GM12801 (cell line): Measurements from ENCODE around the gene PSMA5.

Experiments used
- TF ChIP-seq, protein P1 (sequence below): IDR thresholded peaks from one replicate; pipeline ENCODE4 v1.5.1; 2011; ENCODE audit warnings: control low read depth; ENCODE audit not compliant: insufficient read length; ENCODE audit errors: extremely low read depth

The PSMA5 gene

DNA sequence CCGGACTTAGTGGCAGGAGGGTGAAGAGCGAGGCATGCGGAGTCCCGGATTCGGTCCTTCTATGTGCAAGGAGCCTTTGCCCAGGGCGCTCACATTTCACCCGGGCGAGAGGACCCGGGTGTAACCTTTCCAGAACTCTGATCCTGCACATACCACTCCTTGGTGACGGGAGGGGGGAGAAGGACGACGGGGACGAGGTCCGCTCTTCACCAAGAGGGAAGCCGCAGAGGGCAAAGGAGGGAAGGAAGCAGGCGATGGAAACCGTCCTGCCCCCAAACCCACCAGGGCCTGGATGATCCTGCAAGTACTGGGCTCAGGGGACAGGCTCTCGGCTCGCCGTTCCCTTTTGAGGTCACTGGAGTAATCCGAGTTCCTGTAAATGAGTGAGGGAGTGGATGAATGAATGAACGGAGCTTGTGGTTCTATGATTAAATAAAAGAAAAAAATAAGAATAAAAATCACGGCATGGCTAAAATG is 41.1 kb upstream of the PSMA5 start:
- TF ChIP-seq, protein P1, sequence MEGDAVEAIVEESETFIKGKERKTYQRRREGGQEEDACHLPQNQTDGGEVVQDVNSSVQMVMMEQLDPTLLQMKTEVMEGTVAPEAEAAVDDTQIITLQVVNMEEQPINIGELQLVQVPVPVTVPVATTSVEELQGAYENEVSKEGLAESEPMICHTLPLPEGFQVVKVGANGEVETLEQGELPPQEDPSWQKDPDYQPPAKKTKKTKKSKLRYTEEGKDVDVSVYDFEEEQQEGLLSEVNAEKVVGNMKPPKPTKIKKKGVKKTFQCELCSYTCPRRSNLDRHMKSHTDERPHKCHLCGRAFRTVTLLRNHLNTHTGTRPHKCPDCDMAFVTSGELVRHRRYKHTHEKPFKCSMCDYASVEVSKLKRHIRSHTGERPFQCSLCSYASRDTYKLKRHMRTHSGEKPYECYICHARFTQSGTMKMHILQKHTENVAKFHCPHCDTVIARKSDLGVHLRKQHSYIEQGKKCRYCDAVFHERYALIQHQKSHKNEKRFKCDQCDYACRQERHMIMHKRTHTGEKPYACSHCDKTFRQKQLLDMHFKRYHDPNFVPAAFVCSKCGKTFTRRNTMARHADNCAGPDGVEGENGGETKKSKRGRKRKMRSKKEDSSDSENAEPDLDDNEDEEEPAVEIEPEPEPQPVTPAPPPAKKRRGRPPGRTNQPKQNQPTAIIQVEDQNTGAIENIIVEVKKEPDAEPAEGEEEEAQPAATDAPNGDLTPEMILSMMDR: no peak

DNA sequence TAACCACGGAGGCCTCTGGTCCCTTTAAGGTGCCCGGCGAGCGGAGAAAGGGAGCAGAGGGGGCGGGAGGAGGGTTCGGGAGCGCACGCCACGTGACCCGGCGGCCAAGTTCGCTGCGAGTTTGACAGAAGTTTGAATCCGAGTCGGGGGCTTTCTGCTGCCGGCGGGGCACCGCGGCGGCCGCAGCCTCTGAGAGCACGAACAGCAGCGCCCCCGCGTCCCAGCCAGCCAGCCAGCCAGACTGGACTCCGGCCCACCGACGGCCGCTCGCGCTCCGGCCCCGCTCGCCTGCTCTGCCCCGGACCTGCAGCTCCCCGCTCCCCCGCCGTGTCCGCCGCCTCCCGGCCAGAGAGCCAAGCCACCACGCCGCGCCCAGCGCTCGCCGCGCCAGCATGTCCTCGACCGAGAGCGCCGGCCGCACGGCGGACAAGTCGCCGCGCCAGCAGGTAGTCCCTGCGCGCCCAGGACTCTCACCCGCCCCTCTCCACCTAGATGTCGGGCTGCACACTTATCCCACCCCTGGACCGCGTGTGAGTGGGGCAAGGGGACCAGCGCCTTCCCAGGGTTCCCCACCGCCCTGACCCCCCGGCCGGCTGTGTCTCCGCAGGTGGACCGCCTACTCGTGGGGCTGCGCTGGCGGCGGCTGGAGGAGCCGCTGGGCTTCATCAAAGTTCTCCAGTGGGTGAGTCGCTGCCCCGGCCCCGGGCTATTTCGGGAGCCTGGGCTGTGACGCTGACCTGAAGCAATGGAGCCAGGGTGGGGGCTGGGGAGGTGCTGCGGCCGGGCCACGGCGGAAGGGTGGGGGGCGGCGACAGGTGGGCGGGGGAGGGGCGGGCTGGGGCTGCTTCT is 40.4 kb upstream of the PSMA5 start, which contains the start of gene SYPL2:
TSS of gene SYPL2 (plus strand) at position 95 of the 849 bp plus-strand sequence. CDS start at position 393, 298 bp downstream.
- TF ChIP-seq, protein P1: no peak

DNA sequence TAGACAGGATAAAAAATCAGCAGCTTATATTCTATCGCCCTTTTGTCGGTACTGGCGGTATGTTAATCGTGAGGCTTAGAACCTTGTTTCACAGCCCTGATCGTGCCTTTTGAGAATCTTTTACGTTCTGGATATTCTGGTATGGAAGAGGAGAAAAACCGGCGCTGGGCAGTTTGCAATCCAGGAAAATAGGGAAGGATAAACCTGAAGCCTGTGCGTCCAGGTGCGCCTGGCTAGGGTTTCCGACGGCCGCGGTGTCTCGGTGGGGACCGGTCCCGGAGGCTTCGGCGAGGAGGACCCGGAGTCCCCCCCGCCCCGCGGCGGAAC is 39.8 kb upstream of the PSMA5 start:
- TF ChIP-seq, protein P1: no peak

DNA sequence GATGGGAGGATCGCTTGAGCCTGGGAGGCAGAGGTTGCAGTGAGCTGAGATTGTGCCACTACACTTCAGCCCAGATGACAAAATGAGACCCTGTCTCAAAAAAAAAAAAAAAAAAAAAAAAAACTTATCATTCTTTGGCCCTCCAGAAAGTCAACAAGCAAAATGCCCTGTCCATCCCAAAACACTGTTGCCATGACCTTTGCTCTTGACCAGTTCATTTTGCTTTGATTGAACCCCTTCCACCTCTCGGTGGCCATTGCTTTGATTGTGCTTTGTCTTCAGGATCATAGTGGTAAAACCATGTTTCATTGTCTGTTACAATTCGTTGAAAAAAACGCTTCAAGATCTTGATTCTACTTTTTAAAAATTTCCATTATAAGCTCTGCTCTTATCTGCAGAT is 31.6 kb upstream of the PSMA5 start:
- TF ChIP-seq, protein P1: no peak

DNA sequence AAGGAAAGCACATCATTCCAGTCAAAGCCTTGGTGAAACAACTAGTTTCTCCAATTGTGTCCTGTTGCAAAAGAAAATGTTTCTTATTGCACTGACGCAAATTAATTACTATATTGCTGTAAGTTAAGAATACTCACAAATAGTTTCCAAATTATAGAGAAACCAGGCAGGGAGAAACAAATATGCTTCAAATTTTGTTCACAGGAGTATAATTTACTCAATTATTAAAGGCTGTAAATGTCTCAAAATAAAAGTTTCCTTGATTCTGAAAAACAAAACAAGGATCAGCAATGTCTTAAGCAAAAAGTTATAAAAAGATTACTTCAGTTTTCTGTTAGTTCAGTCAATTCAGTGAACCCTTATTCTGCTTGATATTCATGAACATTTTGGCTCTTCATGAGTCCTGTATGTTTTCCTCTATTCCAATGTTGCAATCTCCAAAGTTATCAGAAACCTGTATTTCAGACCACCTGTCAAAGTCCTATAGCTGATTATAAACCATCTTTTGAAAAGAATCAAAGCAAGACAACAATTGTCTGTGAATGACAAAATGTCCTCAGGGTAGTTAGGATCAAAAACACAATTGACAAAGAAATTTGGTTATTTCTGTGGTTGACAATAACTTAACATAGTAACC is 28.4 kb upstream of the PSMA5 start:
- TF ChIP-seq, protein P1: no peak

DNA sequence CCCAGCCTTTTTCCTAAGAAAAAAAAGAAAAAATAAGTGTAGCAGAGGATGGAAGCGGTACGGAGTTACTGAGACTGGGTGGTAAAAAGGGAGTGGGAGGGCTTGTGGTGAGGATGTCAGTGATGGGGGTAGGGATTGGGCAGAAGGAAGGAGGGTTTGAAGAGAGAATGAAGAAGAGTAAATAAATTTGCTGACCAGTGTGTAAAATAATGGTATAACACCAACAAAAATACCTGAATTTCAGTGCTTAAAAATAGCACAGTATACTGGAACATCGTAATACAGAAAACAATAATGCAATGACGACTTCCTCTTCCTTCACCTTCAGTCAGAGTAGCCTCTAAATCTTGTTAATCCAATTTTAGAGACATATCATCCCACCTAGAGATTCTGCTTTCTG is 21.3 kb upstream of the PSMA5 start:
- TF ChIP-seq, protein P1: no peak

DNA sequence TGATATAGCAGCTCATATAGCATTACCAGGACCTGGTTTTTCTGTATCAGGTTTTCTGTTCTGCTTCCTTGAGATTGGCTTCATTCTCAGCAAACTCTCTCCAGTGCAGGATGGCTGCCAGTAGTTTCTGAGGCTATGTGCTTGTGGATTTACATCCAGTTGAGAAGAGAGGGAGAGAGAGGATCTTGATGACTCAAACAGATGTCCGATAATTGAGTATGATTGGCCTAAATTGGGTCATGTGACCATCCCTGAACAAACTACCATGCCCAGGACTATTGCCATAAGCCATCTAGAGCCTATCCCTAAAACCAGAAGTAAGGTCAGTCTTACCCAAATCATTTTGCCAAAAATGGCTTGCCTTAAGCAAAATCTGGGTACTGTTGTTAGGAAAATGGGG is 18.1 kb upstream of the PSMA5 start:
- TF ChIP-seq, protein P1: no peak
